Upper lobe of right lung (tissue), 1 donor: ENCODE results near the gene ASF1A. TPM values are rescaled to one million over a fixed set of nuclear protein-coding genes. Genes with fewer than 3 reads are reported as not detected.

Experiments used
- ATAC-seq: fragments of 200-7000 bp; cut with Tn5 transposase; one replicate; pipeline ENCODE4 v1.9.1; 2020; ENCODE audit warnings: mild to moderate bottlenecking, moderate library complexity
- DNase-seq: peaks from one replicate; pipeline ENCODE4 v3.0.0-alpha.2; 2020
- H3K27ac ChIP-seq: fragments of 200-600 bp; one replicate; pipeline ENCODE4 v1.8.0; 2022
- H3K27me3 ChIP-seq: fragments of 200-600 bp; one replicate; pipeline ENCODE4 v1.8.0; 2022; ENCODE audit warnings: mild to moderate bottlenecking
- H3K36me3 ChIP-seq: fragments of 200-600 bp; one replicate; pipeline ENCODE4 v1.8.0; 2022
- H3K4me1 ChIP-seq: fragments of 200-600 bp; one replicate; pipeline ENCODE4 v1.8.0; 2022
- H3K4me3 ChIP-seq: fragments of 200-600 bp; one replicate; pipeline ENCODE4 v1.8.0; 2022; ENCODE audit warnings: mild to moderate bottlenecking
- H3K9me3 ChIP-seq: fragments of 200-600 bp; one replicate; pipeline ENCODE4 v1.8.0; 2022
- intact Hi-C: fragments of 100-400 bp; cut with DNase I; formaldehyde crosslinking; loops from one replicate; pipeline ENCODE4 v1.11.0; 2022
- long read RNA-seq: library from polyadenylated mRNA; unstranded; transcript quantifications from one replicate; pipeline ENCODE4 v2.0.0, GENCODE V29; 2021
- total RNA-seq: library from RNA; stranded (reverse); fragmentation: NEBNext Ultra II Directional; extraction: Animal tissue kit (Norgen Biotek cat#: 25700); gene quantifications from one replicate; pipeline ENCODE4 v1.2.1, GENCODE V29; 2021
- TF ChIP-seq, protein P1 (sequence below): fragments of 200-600 bp; IDR thresholded peaks from one replicate; pipeline ENCODE4 v1.8.0; 2022; ENCODE audit warnings: antibody characterized with exemption
- donor health status: DM: no; HTN: yes; CAD: no; lungs with severe emphysema.

The ASF1A gene
- 22.9 TPM for total RNA-seq
- long read RNA-seq, transcript ASF1A-201 (4 exons, 2,362 nt): major isoform, 41 of 43 reads
- long read RNA-seq, partial matches to known transcripts: 0 of 43 reads
- long read RNA-seq, other reads (novel, unspliced or antisense): 2 of 43 reads

DNA sequence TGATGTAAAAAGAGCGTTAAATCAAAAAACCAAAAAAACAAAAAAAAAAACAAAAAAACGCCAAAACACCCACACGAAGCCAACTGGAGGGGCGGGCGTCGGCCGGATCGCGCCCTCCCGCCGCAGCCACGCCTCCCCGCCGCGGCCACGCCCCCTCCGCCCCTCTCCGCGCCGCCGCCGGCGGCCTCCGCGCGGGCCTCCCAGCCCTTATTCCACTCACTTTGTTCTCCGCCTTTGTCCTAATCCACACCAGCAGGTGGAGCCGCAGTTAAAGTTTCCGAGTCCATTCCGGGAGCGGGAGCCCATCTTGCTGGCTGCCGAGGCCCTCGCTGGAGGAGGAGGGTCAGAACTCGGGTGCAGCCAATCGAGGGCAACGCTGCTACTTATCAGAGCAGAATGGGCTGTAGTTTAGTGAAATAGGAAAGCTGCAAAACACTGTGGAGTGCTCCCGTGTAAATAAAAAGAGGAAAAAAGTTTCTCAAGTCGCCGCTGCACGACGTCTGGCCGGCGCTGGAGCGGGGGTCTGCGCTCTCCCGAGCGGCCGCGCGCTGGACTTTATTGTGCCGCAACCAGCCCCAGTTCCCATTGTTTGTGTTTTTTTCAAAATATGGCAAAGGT lies at the start of gene ASF1A:
TSS of gene ASF1A (plus strand) at position 346 of the 618 bp plus-strand sequence. CDS start at position 608, 262 bp downstream.
- Histone ChIP-seq H3K9me3 (no peaks in the 10 kb centered on the region), H3K4me1 (peaks cover 31% of the 10 kb centered on the region)
- intact Hi-C loops: no loop called here

DNA sequence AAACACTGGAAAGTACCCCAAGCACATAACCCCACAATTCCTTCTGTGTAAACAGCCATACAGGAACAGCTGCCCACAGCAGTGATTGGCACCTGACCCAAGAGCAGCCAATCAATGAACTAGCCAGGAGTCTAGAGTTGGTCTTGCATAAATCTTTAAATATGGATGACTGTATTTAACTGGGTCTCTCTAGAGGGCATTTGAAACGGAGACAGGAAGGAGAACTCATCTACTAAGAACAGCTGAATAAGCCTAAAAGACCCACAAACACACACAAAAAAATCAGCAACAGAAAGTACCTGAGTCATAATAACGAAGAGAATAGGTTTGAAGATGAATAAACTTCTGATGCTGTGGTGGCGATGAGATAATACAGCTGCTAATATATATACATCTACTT lies 49.0 kb upstream of the ASF1A start:
- no peaks in the 10 kb centered on the region for H3K36me3 ChIP-seq
- no peak overlapping the region for H3K4me3 ChIP-seq
- no peak for DNase-seq
- no peaks in the 10 kb centered on the region for H3K27me3 ChIP-seq
- intact Hi-C loops: no loop called here
- TF ChIP-seq, protein P1, sequence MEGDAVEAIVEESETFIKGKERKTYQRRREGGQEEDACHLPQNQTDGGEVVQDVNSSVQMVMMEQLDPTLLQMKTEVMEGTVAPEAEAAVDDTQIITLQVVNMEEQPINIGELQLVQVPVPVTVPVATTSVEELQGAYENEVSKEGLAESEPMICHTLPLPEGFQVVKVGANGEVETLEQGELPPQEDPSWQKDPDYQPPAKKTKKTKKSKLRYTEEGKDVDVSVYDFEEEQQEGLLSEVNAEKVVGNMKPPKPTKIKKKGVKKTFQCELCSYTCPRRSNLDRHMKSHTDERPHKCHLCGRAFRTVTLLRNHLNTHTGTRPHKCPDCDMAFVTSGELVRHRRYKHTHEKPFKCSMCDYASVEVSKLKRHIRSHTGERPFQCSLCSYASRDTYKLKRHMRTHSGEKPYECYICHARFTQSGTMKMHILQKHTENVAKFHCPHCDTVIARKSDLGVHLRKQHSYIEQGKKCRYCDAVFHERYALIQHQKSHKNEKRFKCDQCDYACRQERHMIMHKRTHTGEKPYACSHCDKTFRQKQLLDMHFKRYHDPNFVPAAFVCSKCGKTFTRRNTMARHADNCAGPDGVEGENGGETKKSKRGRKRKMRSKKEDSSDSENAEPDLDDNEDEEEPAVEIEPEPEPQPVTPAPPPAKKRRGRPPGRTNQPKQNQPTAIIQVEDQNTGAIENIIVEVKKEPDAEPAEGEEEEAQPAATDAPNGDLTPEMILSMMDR: no peak
- H3K27ac ChIP-seq: no peak overlapping the region
- no peak for ATAC-seq
- H3K9me3 ChIP-seq: no peaks in the 10 kb centered on the region
- H3K4me1 ChIP-seq: no peaks in the 10 kb centered on the region

More for the DNA sequence above, at the start of gene ASF1A:
- H3K27ac ChIP-seq: peak within 1 kb of the TSS; percentile 97
- H3K4me3 ChIP-seq: peak within 1 kb of the TSS; percentile 95
- DNase-seq: peak; percentile 97
- ATAC-seq: peak; percentile 95
- no peaks in the 10 kb centered on the region for H3K27me3 ChIP-seq
- TF ChIP-seq, protein P1: peak; percentile 51
- no peaks in the 10 kb centered on the region for H3K36me3 ChIP-seq

DNA sequence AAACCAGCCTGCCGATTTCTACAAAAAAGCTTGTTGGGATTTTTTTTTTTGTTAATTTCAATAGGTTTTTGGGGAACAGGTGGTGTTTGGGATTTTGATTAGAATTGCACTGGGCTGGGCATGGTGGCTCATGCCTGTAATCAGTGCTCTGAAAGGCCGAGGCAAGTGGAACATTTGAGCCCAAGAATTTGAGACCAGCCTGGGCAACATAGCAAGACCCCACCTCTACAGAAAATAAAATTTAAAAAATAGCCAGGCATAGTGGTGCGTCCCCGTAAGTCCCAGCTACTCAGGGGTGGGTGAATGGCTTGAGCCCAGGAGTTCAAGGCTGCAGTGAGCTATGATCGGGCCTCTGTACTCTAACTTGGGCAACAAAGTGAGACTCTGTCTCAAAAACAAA lies 40.5 kb upstream of the ASF1A start:
- Histone ChIP-seq H3K36me3 (no peaks in the 10 kb centered on the region), H3K9me3 (no peaks in the 10 kb centered on the region), H3K27ac (no peak overlapping the region), H3K4me1 (no peaks in the 10 kb centered on the region), H3K27me3 (no peaks in the 10 kb centered on the region), H3K4me3 (no peak overlapping the region)
- DNase-seq (no peak), ATAC-seq (no peak)
- TF ChIP-seq, protein P1: no peak
- intact Hi-C loops: no loop called here

DNA sequence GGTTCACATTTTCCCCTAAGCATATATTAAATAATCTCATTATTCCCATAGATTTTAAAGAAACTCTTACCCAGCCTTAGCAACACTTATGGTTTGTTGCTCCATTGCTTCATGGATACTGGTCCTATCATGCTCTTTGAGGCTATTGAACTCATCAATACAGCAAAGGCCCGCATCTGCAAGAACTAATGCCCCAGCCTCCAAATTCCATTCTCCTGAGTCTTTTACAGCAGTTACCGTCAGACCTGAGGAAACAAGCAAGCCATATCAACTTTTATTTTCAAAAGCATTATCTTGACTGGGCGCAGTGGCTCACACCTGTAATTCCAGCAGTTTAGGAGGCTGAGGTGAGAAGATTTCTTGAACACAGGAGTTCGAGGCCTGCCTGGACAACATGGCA lies 37.7 kb upstream of the ASF1A start:
- intact Hi-C loops: no loop called here
- Histone ChIP-seq H3K4me3 (no peak overlapping the region), H3K9me3 (no peaks in the 10 kb centered on the region), H3K27ac (no peak overlapping the region), H3K36me3 (no peaks in the 10 kb centered on the region), H3K27me3 (no peaks in the 10 kb centered on the region), H3K4me1 (no peaks in the 10 kb centered on the region)
- no peak for DNase-seq
- no peak for ATAC-seq
- TF ChIP-seq, protein P1: no peak

DNA sequence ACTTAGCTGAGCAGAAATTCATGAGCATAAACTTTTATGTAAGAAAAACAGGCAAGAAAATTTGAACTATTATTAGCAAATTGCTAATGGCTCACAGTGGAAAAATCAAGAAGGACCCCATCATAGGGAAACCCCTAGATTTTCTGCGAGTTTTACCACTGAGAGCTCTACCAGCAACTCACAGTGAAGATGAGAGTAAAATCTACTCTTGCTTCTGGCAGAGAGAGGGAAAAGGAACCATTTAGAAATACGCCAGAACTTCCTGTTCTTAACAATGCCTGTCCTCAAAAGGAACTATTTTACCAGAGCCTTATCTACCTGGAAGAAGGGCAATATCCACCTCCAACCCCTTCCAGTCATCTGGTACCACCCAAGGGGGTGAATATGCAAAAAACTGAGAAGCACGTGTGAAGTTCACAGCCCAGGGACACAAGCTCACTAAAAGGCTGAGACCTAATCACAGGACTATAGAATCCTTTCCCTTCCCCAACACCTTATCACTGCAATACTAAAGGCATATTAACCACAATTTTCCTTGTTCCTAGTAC lies 34.4 kb upstream of the ASF1A start:
- H3K27me3 ChIP-seq: no peaks in the 10 kb centered on the region
- H3K4me1 ChIP-seq: peaks cover 4% of the 10 kb centered on the region
- no peaks in the 10 kb centered on the region for H3K9me3 ChIP-seq
- no peak overlapping the region for H3K27ac ChIP-seq
- TF ChIP-seq, protein P1: no peak
- ATAC-seq (no peak), DNase-seq (no peak)
- no peaks in the 10 kb centered on the region for H3K36me3 ChIP-seq
- no peak overlapping the region for H3K4me3 ChIP-seq
- intact Hi-C loops: no loop called here
